Ovary (tissue), 3 donors: Measurements from ENCODE around the gene PCDHGA5.
"Not testable (repeated sequence)": the region's sequence is repeated elsewhere in the genome, so short reads cannot be mapped to it uniquely, and the experiment has no call there.

Experiments used
- CTCF ChIP-seq, 3 donors: fragments of 450-650 bp in 2 of 3; fragments of 200-600 bp in 1 of 3; IDR thresholded peaks; one replicate each; pipeline versions ENCODE4 v1.5.1 to v1.8.0; 2016 to 2022; ENCODE audit warnings: antibody characterized with exemption in 3 of 3, mild to moderate bottlenecking in 1 of 3
- EP300 ChIP-seq: sonication (generic); formaldehyde crosslinking; IDR thresholded peaks from one replicate; pipeline ENCODE4 v1.6.1; 2017; ENCODE audit warnings: antibody characterized with exemption
- POLR2A ChIP-seq: fragments of 450-650 bp; IDR thresholded peaks from one replicate; pipeline ENCODE4 v1.6.1; 2017; ENCODE audit warnings: antibody characterized with exemption, mild to moderate bottlenecking, moderate library complexity
- donor health status: DM: no; HTN: no; CAD: no.

GRCh38 chr5:141394401-141395187 is 30.6 kb downstream of the PCDHGA5 start:
- not testable (repeated sequence) for TF ChIP-seq CTCF (IDR thresholded peaks at IDR 0.05); POLR2A; EP300
